Activated CD8-positive, alpha-beta T cell treated with anti-CD3 and anti-CD28 coated beads, Interleukin-2, amount 10 ng/mL, durations not matched to agents 7 days and 5 days (primary cell): ENCODE data around the gene TMEM132E. TPM values are rescaled to one million over a fixed set of nuclear protein-coding genes. Genes with fewer than 3 reads are reported as not detected.

ENCODE experiments used
- ATAC-seq: fragments of 150-1000 bp; cut with Tn5 transposase; one replicate; pipeline ENCODE4 v1.10.0; 2021; ENCODE audit warnings: moderate library complexity
- CTCF ChIA-PET: fragments of 350-600 bp; sonication (Branson Sonifier 250); formaldehyde crosslinking; loops from one replicate; lab custom pipeline; 2021; ENCODE audit warnings: antibody characterized with exemption; lab: Charles Lee
- POLR2A ChIA-PET: fragments of 350-600 bp; sonication (Branson Sonifier 250); formaldehyde crosslinking; loops from one replicate; lab custom pipeline; 2021; ENCODE audit warnings: antibody characterized with exemption; lab: Charles Lee
- DNase-seq: peaks from one replicate; pipeline ENCODE4 v3.0.0-alpha.2; 2020
- H3K27ac Mint-ChIP-seq: one replicate; pipeline ENCODE4 v1.8.0; 2021; ENCODE audit warnings: mild to moderate bottlenecking, mixed read lengths
- H3K27me3 Mint-ChIP-seq: one replicate; pipeline ENCODE4 v1.8.0; 2021; ENCODE audit warnings: low read depth, mixed read lengths
- H3K36me3 Mint-ChIP-seq: one replicate; pipeline ENCODE4 v1.8.0; 2021; ENCODE audit warnings: low read depth, mixed read lengths
- H3K4me1 Mint-ChIP-seq: one replicate; pipeline ENCODE4 v1.8.0; 2021; ENCODE audit warnings: low read depth, mixed read lengths
- H3K4me3 Mint-ChIP-seq: one replicate; pipeline ENCODE4 v1.8.0; 2021; ENCODE audit warnings: mild to moderate bottlenecking, mixed read lengths
- H3K9me3 Mint-ChIP-seq: one replicate; pipeline ENCODE4 v1.8.0; 2022; ENCODE audit warnings: mixed read lengths; ENCODE audit not compliant: insufficient read depth
- total RNA-seq, 2 experiments: library from RNA; stranded (reverse); gene quantifications; one replicate each; pipeline ENCODE4 v1.2.3, GENCODE V29; 2021

TMEM132E gene
- total RNA-seq, 2 experiments from 2014 or later, result not detected

GRCh38 chr17:34570506-34570905 is 8.9 kb upstream of the TMEM132E start:
- POLR2A ChIA-PET, result no interaction called here
- ATAC-seq, result no peak
- Mint-ChIP-seq H3K27me3 (peaks cover 38% of the 10 kb centered on the region), H3K4me3 (no peak overlapping the region), H3K9me3 (no peaks in the 10 kb centered on the region), H3K27ac (no peak overlapping the region), H3K4me1 (no peaks in the 10 kb centered on the region), H3K36me3 (no peaks in the 10 kb centered on the region)
- CTCF ChIA-PET, result no interaction called here
- no peak for DNase-seq

DNA sequence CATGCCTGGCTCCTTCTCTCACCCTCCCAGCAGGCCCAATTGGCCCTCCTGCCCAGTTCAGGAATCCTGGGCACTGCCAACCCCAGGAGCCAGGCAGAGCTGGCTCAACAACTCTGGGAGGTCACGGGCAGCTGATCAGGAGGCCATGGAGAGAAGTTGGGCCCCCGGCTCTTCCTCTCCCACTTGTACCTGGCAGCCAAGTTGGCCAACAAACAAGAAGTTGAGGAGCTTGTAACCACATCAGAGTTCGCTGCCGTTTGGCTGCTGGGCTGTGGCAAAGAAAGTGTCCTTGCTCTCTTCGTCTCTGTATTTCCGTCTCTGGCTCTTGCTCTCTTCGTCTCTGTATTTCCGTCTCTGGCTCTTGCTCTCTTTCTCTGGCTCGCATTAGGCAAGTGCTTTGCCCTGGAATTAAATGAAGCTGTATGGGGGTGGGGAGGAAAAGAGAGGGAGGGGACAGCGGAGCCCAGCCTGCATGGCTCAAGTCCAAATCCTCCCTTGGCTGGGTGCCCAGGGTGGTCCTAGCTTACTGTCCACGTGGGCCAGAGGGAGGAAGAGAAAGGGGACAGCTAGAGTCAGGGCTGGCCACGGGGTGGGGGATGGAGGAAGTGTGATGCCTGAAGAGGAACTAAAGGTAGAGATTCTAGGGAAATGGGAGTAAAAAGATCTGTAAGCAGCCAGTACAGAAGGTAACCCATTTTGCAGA is 7.8 kb upstream of the TMEM132E start:
- no peaks in the 10 kb centered on the region for H3K4me1 Mint-ChIP-seq
- ChIA-PET POLR2A (no interaction called here), CTCF (no interaction called here)
- DNase-seq, result no peak
- H3K4me3 Mint-ChIP-seq, result no peak overlapping the region
- no peak overlapping the region for H3K27ac Mint-ChIP-seq
- ATAC-seq, result no peak
- H3K27me3 Mint-ChIP-seq, result peaks cover 39% of the 10 kb centered on the region
- no peaks in the 10 kb centered on the region for H3K9me3 Mint-ChIP-seq
- H3K36me3 Mint-ChIP-seq, result no peaks in the 10 kb centered on the region

DNA sequence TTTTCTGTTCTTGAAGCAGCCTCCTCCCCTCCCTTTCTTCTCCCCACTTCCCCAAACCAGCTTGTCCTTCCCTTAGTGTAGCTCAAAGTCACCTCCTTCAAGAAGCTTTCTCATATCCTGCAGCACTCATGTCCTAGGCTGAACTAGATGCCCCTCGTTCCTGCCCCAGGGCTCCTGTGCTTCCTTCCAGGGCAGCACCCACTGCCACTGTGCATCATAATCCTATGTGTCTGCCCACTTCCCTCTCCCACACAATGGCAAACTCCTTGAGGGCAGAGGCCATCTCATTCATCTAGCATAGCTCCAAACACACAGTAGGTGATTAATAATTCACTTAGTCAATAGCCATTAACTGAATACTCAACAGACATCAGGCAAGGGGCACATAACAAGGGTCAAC is 6.9 kb upstream of the TMEM132E start:
- no peak overlapping the region for H3K4me3 Mint-ChIP-seq
- H3K36me3 Mint-ChIP-seq, result no peaks in the 10 kb centered on the region
- ATAC-seq, result no peak
- POLR2A ChIA-PET, result no interaction called here
- no peak for DNase-seq
- H3K27me3 Mint-ChIP-seq, result peaks cover 48% of the 10 kb centered on the region
- CTCF ChIA-PET, result no interaction called here
- no peak overlapping the region for H3K27ac Mint-ChIP-seq
- no peaks in the 10 kb centered on the region for H3K9me3 Mint-ChIP-seq
- H3K4me1 Mint-ChIP-seq, result no peaks in the 10 kb centered on the region

DNA sequence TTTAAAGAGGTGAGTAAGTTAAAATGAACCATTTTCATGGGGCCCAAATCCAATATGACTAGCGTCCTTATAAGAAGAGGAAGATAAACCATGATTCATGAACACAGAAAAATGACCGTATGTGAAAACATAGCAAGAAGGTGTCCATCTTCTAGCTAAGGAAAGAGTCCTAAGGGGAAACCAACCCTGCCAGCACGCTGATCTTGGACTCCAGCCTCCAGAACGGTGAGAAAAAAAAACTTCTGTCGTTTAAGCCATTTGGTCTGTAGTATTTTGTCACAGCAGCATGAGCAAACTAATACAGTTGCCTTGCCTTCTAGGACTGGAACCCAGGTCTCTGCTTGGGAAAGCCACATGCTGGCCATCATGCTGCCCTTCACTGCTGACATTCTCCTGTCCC is 4.2 kb upstream of the TMEM132E start:
- H3K27ac Mint-ChIP-seq, result no peak overlapping the region
- peaks cover 9% of the 10 kb centered on the region for H3K4me1 Mint-ChIP-seq
- no peaks in the 10 kb centered on the region for H3K9me3 Mint-ChIP-seq
- DNase-seq (no peak), ATAC-seq (no peak)
- no peaks in the 10 kb centered on the region for H3K36me3 Mint-ChIP-seq
- ChIA-PET POLR2A (no interaction called here), CTCF (no interaction called here)
- no peak overlapping the region for H3K4me3 Mint-ChIP-seq
- H3K27me3 Mint-ChIP-seq, result peaks cover 71% of the 10 kb centered on the region

GRCh38 chr17:34578016-34578415 is 1.4 kb upstream of the TMEM132E start:
- CTCF ChIA-PET, result interaction anchor here (0.8 kb wide), 1 partner anchor 36 kb away, joined by 3 read pairs; no protein-coding TSS in a partner anchor
- peaks cover 68% of the 10 kb centered on the region for H3K27me3 Mint-ChIP-seq
- POLR2A ChIA-PET, result no interaction called here
- no peak for DNase-seq
- no peaks in the 10 kb centered on the region for H3K36me3 Mint-ChIP-seq
- ATAC-seq, result no peak
- H3K27ac Mint-ChIP-seq, result no peak overlapping the region
- no peaks in the 10 kb centered on the region for H3K9me3 Mint-ChIP-seq
- peaks cover 12% of the 10 kb centered on the region for H3K4me1 Mint-ChIP-seq
- H3K4me3 Mint-ChIP-seq, result no peak overlapping the region

DNA sequence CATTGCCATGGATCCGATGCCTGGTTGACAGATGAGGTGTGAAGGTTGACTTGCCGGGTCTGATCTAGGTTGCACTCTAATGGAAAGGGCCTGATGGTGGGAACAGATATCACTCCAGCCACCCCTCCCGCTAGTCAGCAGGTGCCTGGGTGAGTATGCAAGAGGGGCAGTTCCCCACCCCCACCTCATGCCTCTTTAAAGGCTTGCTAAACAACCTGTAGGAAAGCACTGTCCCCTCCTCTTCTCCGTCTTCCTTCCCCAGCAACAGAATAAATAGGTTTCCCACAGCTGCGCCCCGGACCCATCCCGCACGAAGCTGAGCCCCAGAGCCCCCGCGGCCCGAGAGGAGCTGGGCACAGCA is 746 bp upstream of the TMEM132E start:
- CTCF ChIA-PET, result no interaction called here
- POLR2A ChIA-PET, result no interaction called here
- Mint-ChIP-seq H3K36me3 (no peaks in the 10 kb centered on the region), H3K27ac (no peak overlapping the region), H3K4me1 (peaks cover 12% of the 10 kb centered on the region), H3K27me3 (peaks cover 68% of the 10 kb centered on the region), H3K9me3 (no peaks in the 10 kb centered on the region), H3K4me3 (no peak overlapping the region)
- no peak for ATAC-seq
- no peak for DNase-seq

DNA sequence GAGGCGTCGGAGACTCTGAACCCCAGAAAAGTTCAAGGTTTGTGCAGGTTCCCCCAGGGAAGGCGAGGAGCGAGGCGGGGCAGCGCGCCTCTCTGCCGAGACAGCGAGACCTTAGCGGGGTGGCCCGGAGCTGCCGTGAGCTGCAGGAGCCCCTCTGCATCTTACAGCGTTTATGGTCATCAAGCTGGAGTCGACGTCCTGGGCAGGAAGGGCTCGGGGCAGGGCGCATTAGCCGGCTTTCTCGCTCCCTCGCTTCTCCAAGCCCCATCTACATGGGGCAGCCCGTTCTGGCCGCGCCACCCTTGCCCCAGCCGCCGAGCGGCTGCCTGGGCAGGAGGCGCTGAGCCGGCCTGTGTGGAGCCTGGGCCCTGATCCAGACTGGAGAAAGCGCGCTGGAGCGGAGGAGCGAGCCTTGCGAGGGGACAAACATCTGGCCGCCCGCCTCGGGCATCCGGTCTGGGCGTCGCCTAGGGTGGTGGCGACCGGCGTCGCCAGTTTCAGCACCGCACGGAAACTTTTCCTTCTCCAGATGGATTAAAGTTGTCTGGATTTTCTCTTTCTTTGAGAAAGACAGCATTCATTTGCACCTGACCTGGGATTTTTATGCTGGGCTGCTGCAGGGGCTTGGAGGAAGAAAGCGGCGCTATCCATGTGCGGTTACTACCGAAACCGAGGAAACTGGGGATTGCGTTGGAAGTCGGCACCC is 750 bp downstream of the TMEM132E start:
- ATAC-seq (peak; percentile 13), DNase-seq (no peak)
- CTCF ChIA-PET, result no interaction called here
- peaks cover 72% of the 10 kb centered on the region for H3K27me3 Mint-ChIP-seq
- peaks cover 12% of the 10 kb centered on the region for H3K4me1 Mint-ChIP-seq
- H3K27ac Mint-ChIP-seq, result no peak overlapping the region
- H3K9me3 Mint-ChIP-seq, result no peaks in the 10 kb centered on the region
- H3K4me3 Mint-ChIP-seq, result no peak overlapping the region
- POLR2A ChIA-PET, result no interaction called here
- H3K36me3 Mint-ChIP-seq, result no peaks in the 10 kb centered on the region

DNA sequence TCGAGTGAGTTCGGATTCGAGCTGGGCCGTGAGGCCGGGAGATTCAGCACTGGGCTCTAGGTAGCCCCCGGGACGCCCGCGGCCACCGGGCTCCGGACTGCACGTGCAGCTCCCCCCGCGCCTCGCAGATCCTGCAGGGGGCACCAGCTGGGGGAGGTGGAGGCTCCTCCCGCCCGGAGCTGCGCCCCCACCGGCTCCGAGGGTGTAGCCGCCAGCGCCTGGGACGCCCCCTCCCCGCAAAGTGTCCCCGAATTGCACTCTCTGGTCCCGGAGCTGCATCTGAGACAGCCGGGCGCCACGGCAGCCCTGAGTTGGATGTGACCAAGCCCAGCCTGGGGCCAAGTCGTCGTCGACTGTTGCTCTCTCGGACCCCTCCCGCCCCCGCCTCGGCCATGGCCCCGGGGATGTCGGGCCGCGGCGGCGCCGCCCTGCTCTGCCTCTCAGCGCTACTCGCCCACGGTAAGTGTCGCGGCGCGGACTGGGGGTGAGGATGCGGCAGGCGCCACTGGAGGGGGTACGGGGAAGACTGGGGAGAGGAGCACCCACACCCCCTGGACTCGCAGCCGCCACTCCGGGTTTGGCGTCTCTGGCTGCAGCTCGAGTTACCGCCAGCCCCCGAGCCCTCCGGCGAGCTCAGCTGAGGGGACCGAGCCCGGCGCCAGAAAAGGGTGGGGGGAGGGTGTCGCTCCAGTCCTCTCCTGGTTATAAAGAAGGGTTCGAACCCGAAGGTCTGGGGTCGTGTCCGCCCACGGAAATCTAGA is 1.5 kb downstream of the TMEM132E start:
- ChIA-PET CTCF (no interaction called here), POLR2A (no interaction called here)
- no peak overlapping the region for H3K27ac Mint-ChIP-seq
- no peaks in the 10 kb centered on the region for H3K36me3 Mint-ChIP-seq
- DNase-seq (no peak), ATAC-seq (no peak)
- H3K4me1 Mint-ChIP-seq, result peaks cover 12% of the 10 kb centered on the region
- no peaks in the 10 kb centered on the region for H3K9me3 Mint-ChIP-seq
- H3K27me3 Mint-ChIP-seq, result peaks cover 78% of the 10 kb centered on the region
- H3K4me3 Mint-ChIP-seq, result no peak overlapping the region

DNA sequence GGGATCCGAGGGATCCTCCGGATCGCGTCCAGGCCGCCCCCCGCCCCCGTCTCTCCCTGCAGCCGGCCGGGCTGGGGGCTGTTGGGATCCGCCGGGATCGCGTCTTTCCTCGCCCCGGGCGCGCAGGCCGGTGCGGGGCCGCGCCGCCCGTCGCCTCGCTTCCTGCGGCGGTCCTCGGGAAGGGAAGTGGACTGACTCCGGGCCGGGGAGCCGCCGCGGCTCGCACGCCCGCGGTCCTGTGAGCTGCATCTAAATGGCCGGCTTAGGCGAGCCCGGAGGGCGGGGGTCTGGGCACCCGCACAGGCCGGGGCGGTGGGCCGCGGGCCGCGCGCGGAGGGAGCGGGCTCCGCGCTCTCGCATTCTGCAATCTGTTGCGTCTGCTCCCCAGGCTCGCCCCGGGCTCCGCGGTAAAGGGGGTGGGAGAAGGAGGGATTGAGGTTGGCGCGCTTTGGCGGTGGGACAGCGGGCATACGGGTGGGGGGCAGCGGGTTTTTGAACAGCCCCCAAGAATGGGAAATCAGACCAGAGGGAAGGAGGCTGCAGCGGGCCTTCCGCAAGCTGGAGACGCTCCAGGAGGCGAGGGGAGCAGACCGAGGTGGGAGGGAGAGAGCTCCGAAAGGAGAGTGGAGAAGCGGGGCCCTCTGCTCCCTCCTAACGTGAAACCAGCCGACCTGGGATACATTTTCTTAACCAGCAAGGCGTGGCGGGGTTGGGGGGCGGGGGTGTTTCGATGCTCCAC is 2.2 kb downstream of the TMEM132E start:
- DNase-seq (no peak), ATAC-seq (no peak)
- H3K27me3 Mint-ChIP-seq, result peaks cover 82% of the 10 kb centered on the region
- H3K4me3 Mint-ChIP-seq, result no peak overlapping the region
- peaks cover 12% of the 10 kb centered on the region for H3K4me1 Mint-ChIP-seq
- no peaks in the 10 kb centered on the region for H3K36me3 Mint-ChIP-seq
- ChIA-PET CTCF (no interaction called here), POLR2A (interaction anchor here (0.6 kb wide), 1 partner anchor 1258 kb away, joined by 3 read pairs; no protein-coding TSS in a partner anchor)
- no peak overlapping the region for H3K27ac Mint-ChIP-seq
- no peaks in the 10 kb centered on the region for H3K9me3 Mint-ChIP-seq

GRCh38 chr17:34582185-34582900 is 3.0 kb downstream of the TMEM132E start:
- H3K4me1 Mint-ChIP-seq, result peaks cover 12% of the 10 kb centered on the region
- ATAC-seq (no peak), DNase-seq (no peak)
- CTCF ChIA-PET, result no interaction called here
- no peak overlapping the region for H3K27ac Mint-ChIP-seq
- H3K27me3 Mint-ChIP-seq, result peaks cover 75% of the 10 kb centered on the region
- no peaks in the 10 kb centered on the region for H3K9me3 Mint-ChIP-seq
- no peaks in the 10 kb centered on the region for H3K36me3 Mint-ChIP-seq
- POLR2A ChIA-PET, result interaction anchor here (0.6 kb wide), 1 partner anchor 1259 kb away, joined by 3 read pairs; no protein-coding TSS in a partner anchor
- H3K4me3 Mint-ChIP-seq, result no peak overlapping the region

- POLR2A ChIA-PET, result no interaction called here
- Mint-ChIP-seq H3K36me3 (no peaks in the 10 kb centered on the region), H3K9me3 (no peaks in the 10 kb centered on the region), H3K27ac (no peak overlapping the region), H3K27me3 (peaks cover 71% of the 10 kb centered on the region), H3K4me1 (peaks cover 12% of the 10 kb centered on the region), H3K4me3 (no peak overlapping the region)
- CTCF ChIA-PET, result no interaction called here
- DNase-seq (no peak), ATAC-seq (no peak)
These were observed 3.5 kb downstream of the TMEM132E start for GRCh38 chr17:34582901-34583245.
